Measurements from ENCODE around the gene CXCR6.
A peak's percentile ranks its signal among the peaks of the same experiment; 100 is the strongest.
"Not testable (repeated sequence)": the region's sequence is repeated elsewhere in the genome, so short reads cannot be mapped to it uniquely, and the experiment has no call there.

The CXCR6 gene

GRCh38 chr3:45990181-45990580 lies 46.9 kb downstream of the CXCR6 start:
- no peak for DNase-seq (ENCODE audit: low spot score)

GRCh38 chr3:45991341-45991740 lies 48.1 kb downstream of the CXCR6 start:
- no peak for DNase-seq (ENCODE audit: low spot score)

GRCh38 chr3:45992133-45992729 lies 49.0 kb downstream of the CXCR6 start:
- DNase-seq (ENCODE audit: low spot score) = no peak

GRCh38 chr3:45992821-45993221 lies 49.6 kb downstream of the CXCR6 start:
- DNase-seq (ENCODE audit: low spot score) = no peak

GRCh38 chr3:45993421-45994027 lies 50.3 kb downstream of the CXCR6 start:
- no peak for DNase-seq (ENCODE audit: low spot score)

- peak; percentile 85 for DNase-seq (ENCODE audit: low spot score)
Observed at GRCh38 chr3:45994419-45995235, 51.4 kb downstream of the CXCR6 start.

GRCh38 chr3:45995236-45996192 lies 52.2 kb downstream of the CXCR6 start, which contains the start of gene FYCO1:
Gene FYCO1 (minus strand): TSS chr3:45995824. CDS start chr3:45984910, 10,914 bp downstream.
- DNase-seq (ENCODE audit: low spot score) = peak; percentile 98

- DNase-seq (ENCODE audit: low spot score) = not testable (repeated sequence)
Observed at GRCh38 chr3:45997499-45997898, 54.2 kb downstream of the CXCR6 start.

GRCh38 chr3:45997942-45998341 lies 54.7 kb downstream of the CXCR6 start:
- no peak for DNase-seq (ENCODE audit: low spot score)
